ENCODE results near the gene ASB13.

The ASB13 gene

DNA sequence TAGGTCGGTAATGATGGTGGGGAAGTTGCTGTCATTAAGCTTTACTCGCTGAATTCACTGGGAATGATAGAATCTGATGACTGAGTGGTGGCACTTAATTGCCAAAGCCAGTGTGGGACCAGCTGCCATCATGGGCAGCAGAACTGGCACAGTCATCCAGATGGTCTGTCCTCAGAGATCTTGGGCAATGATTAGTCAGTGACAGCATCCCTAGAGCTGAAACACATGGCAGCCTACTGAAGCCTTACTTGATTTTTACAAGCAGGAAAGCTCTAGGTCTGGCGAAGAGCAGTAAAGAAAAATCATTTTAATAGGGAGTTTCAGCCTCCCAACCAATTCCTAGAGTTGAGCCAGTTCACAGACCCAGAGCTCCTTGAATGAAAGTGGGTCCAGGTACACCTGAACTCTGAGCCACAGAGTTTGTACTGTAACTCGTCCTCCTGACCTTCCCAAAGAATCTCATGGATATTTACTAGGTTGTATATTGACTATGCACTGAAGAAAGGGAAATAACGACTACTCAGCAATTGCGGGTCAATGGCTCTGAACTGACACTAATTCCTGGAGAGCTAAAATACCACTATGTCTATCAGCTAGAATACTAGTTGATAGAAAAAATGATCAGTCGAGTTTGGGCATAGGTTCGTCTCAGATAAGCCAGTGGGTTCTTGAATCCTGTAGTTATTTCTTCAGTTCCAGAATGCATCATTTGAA lies 4.4 kb upstream of the ASB13 start:
- in situ Hi-C loops (cut with HindIII; ENCODE audit: low sequenced_read_pairs) = no loop called here

GRCh38 chr10:5669604-5670003 lies 3.2 kb upstream of the ASB13 start:
- in situ Hi-C loops (cut with HindIII; ENCODE audit: low sequenced_read_pairs) = no loop called here

GRCh38 chr10:5668429-5668828 lies 2.0 kb upstream of the ASB13 start:
- in situ Hi-C loops (cut with HindIII; ENCODE audit: low sequenced_read_pairs) = no loop called here

GRCh38 chr10:5666841-5667630 lies 641 bp upstream of the ASB13 start:
- in situ Hi-C loops (cut with HindIII; ENCODE audit: low sequenced_read_pairs) = no loop called here

- in situ Hi-C loops (cut with HindIII; ENCODE audit: low sequenced_read_pairs) = no loop called here
Measured at GRCh38 chr10:5665373-5666007, 905 bp downstream of the ASB13 start.

DNA sequence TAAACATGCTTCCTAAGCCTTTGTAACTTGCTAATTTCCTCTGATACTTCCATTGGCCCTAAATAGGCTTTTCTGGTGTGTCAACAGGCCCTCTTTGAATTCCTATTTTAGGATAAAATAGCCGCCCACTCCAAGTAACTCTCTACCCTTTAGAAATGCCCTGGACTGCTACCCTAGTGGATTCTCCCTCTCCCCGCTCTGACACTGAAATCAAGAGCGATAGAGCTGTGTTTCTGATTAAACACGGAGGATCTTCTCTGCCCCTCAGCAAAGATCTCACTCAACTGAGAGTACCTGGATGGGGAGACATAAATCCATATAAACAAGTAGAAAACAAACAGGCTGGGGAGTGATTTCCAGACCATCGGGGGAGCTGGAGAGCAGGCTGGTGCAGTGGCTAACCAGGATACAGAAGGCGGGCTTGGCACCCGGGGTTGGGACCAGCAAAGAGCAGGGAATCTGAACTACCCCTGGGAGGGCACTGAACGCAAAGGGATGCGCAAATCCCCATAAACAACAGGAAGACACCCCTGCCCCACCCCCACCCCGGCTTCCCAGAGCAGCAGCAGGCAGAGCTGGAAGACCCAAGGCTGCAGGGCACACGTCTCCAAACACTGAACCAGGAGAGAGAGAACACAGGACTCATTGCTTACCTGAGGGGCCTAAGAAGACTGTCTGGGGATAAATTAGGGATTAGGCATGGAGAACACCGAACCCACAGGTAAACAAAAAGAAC lies 2.5 kb downstream of the ASB13 start:
- in situ Hi-C loops (cut with HindIII; ENCODE audit: low sequenced_read_pairs) = no loop called here

DNA sequence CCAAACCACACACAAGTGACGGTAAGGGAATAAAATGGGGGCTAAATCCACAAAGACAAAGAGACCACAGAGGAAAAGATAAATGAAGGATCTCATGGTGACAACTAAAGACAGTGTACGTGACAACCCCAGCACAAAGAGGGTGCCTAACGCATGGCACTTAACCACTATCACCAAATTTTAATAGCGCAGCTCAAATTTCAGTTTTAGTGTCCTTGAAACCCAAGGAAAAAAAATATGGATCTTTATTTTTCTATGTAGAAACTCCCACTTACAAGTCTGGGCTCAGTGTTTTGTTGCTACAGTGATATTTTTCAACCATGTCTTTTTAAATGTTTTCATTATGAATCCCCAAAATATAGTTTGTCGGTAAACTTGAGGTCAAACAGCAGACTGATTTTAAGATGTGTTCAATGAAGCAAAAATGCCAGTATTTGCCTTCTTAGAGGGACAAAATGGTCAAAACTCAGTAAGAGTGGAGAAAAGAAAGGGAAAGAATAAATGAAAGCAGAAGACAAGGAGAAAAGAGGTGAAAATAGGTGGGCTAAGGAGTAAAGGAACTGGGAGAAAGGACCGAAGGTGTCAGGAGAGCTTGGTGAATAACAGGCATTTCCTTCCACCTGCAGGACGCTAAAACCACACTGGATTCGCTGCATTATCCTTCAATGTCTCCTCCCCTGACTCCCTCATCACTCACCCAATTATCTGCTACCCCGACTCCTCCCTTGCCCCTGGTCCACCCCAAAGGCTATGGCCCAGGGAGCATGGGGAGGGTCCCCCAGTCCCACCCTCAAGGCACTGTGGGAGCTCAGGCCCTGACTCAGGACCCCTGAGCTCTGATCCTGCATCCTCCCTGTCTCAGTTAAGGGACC lies 3.5 kb downstream of the ASB13 start:
- in situ Hi-C loops (cut with HindIII; ENCODE audit: low sequenced_read_pairs) = no loop called here

GRCh38 chr10:5661043-5661442 lies 5.4 kb downstream of the ASB13 start:
- in situ Hi-C loops (cut with HindIII; ENCODE audit: low sequenced_read_pairs) = no loop called here

DNA sequence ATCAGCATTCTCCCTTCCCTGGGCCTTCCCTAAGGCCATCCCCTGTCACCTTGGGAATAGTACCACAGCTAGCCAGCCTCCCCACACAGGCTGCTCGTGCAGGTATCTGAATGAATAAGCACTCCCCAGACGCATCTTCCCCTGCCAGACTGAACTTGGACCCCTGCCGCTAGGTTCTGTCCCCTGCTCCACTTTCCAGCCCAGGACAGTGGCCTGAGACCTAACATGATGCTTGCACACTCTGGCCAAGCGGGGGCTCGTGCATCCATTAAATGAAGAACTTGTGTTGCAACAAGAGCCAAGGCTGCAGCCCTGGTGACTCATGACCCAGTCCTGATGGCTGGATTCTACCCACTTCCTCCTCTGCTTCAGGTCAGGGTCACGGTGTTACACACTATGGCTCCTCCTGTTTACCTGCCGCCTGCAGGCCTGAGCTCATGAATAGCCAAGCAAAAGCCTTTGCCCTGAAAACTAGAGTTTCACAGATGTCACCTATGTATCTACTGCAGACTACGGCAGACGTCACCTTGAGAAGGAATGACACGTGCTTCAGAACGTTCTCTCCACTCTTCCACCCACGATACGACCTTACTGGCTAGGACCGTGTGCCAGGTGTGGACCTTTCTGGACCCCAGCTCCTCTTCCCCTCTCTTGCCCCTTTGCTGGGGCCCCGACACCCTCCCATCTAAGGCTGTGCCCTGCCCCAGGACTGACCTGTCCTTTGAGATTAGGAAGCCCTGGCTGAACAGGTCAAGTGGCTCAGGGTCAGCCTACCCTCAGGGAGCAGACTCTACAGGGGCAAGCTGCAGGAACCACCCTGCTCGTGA lies 6.5 kb downstream of the ASB13 start:
- in situ Hi-C loops (cut with HindIII; ENCODE audit: low sequenced_read_pairs) = no loop called here

DNA sequence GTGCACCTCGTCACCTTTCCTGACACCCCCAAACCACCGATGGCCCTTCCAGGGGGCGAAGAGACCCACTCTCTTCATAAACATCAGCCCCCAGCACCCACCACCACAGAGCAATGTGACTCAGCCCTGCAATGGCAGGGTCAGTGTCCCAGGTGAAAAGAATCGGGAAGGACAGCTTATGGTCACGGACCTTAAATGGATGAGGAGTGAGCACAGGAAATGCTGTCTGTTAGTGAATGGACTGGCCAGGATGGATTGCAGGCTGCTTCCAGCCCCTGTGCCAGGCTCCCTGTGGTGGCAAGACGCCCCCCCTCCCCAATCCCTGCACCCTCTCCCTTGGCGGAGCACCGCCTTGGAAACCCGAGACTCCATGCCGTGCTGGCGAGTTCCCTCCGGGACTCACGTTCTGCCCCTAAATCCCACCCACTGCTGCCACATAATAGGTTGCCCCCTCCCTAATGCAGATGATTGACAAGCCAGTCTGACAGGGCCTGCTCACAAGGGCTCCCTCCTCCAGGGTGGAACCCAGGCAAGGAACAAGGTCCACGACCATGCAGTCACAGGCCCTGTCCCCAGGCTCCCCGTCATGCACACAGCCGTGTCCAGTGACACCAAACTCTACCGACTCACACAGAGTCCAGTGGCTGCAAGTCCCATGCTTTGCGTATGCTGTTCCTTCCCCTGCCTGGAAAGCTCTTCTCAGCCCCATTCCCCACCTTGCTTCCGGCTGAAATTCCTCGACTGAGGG lies 7.3 kb downstream of the ASB13 start:
- in situ Hi-C loops (cut with HindIII; ENCODE audit: low sequenced_read_pairs) = no loop called here

DNA sequence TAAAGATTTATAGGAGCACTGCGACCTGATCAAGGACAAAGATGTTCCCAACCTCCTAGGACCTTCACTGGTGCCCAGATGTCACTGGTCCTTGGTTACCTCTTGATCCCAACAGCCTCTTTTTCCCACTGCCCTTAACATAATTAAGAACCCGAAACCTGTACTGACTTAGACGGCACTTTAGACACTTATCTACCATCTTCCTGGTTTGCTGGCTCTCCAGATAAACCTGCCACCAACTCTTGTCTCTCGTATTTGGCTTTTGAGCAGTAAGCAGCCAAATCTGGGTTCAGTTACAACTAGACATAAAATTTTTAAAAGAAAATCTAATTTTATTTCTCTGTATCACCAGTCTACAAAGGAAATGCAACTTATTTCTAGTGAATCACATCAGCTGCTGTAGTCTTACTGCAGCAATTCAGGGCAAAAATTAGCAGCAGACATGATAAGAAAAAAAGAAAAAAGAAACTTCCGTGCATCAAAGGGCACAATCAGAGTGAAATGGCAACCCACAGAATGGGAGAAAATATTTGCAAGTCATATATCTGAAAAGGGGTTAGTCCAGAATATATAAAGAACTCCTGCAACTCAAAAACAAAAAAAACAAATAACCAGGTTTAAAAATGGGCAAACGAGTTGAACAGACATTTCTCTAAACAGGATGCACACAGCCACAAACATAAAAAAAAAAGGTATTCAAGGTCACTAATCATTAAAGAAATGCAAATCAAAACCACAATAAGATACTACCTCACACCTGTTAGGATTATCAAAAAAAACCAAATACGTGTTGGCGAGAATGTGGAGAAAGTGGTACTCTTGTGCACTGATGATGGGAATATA lies 9.4 kb downstream of the ASB13 start:
- in situ Hi-C loops (cut with HindIII; ENCODE audit: low sequenced_read_pairs) = no loop called here

GRCh38 chr10:5655121-5655520 lies 11.3 kb downstream of the ASB13 start:
- in situ Hi-C loops (cut with HindIII; ENCODE audit: low sequenced_read_pairs) = no loop called here

- in situ Hi-C loops (cut with HindIII; ENCODE audit: low sequenced_read_pairs) = no loop called here
Measured at GRCh38 chr10:5654218-5654755, 12.1 kb downstream of the ASB13 start.

DNA sequence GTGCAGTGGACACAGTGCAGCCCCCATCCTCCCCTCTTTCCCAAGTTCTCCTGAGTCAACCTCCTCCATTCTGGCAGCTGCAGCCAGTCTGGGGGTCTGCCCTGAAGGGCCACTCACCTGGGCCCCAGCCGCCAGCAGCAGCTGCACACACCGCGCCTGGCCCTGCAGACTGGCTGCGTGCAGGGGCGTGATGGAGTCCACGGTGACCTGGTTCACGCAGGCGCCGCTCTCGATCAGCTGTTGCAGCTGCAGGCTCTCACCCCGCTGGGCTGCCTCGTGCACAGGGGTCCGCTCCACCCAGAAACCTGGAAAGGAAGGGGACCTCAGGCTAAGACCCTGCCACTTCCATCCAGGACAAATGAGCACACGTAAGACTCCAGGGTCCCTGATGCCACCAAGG lies 13.6 kb downstream of the ASB13 start:
- in situ Hi-C loops (cut with HindIII; ENCODE audit: low sequenced_read_pairs) = no loop called here

DNA sequence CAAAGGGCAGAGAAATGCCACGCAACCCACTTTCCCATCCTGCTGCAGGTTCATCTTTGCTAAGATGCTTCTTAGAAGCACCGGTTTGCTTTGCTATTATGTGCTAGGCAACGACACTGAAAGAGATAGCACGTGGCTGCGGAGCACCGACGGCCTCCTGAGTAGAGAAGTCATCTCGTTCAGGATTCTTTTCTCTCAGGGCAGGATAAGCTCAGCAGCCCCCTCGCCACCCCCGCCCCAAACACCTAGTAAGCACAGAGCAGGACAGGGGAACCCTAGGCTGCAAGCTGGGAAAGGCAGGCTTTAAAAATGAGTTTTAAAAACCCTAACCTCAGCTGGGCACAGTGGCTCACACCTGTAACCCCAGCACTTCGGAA lies 15.0 kb downstream of the ASB13 start:
- in situ Hi-C loops (cut with HindIII; ENCODE audit: low sequenced_read_pairs) = no loop called here

GRCh38 chr10:5650664-5651387 lies 15.6 kb downstream of the ASB13 start:
- in situ Hi-C loops (cut with HindIII; ENCODE audit: low sequenced_read_pairs) = no loop called here

- in situ Hi-C loops (cut with HindIII; ENCODE audit: low sequenced_read_pairs) = no loop called here
Measured at GRCh38 chr10:5649746-5650145, 16.6 kb downstream of the ASB13 start.
